ENCODE results near the gene ACO2. TPM values are rescaled to one million over a fixed set of nuclear protein-coding genes. Genes with fewer than 3 reads are reported as not detected.

ACO2 gene
- total and polyA plus RNA-seq, 12 donors = 35.5 to 212 (median 134) TPM

- no peaks in the 10 kb centered on the region for H3K27me3 ChIP-seq
- no peaks in the 10 kb centered on the region for H3K36me3 ChIP-seq (replicated peaks in 1 of 2)
- intact Hi-C loops (cut with DNase I) = no loop called here
- H3K27ac ChIP-seq = peak overlapping the region in 2 of 5 donors; percentile 1 to 42
- peaks cover 6 to 57% of the 10 kb centered on the region in 2 donors for H3K4me1 ChIP-seq (replicated peaks in 1 of 2)
- DNase-seq = peak in 1 of 7 donors; percentile 55
- TF ChIP-seq CTCF (IDR thresholded peaks at IDR 0.05) = no peak
- TF ChIP-seq POLR2A (IDR thresholded peaks at IDR 0.05) = no peak
- WGBS, 4 donors = 59 to 72% (median 69%) methylated on average over 6 to 8 of the region's 8 CpGs
- no peak overlapping the region for H3K4me3 ChIP-seq
- H3K9me3 ChIP-seq (replicated peaks in 1 of 3) = no peaks in the 10 kb centered on the region
Observed at GRCh38 chr22:41487037-41487935, 18.4 kb downstream of the ACO2 start.

DNA sequence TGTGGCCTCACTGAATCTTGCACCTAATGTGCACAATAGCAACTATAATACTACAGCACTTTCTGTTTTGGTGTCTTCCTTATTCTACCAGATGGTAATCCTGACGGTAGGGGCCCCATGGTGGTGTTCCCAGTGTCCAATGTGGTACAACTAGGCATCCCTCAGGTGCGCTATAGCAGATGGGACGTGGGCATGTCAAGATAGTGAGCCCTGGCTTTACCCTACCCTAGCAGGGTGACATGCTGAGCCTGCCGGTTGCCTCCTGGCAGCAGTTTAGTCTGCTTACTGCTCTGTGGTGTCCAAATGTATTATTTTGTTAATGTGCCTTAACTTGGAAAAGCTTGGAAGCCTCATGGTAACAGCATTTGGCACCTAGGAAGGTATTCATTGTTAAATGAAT lies 19.2 kb downstream of the ACO2 start:
- 86 to 91% (median 90%) methylated on average over 4 of the region's 4 CpGs for WGBS, 4 donors
- DNase-seq = no peak
- Histone ChIP-seq H3K27ac (peak overlapping the region in 2 of 5 donors; percentile 1 to 17), H3K4me1 (replicated peaks in 1 of 2) (peaks cover 6 to 54% of the 10 kb centered on the region in 2 donors), H3K36me3 (replicated peaks in 1 of 2) (no peaks in the 10 kb centered on the region), H3K27me3 (no peaks in the 10 kb centered on the region), H3K9me3 (replicated peaks in 1 of 3) (no peaks in the 10 kb centered on the region), H3K4me3 (no peak overlapping the region)
- intact Hi-C loops (cut with DNase I) = no loop called here
- TF ChIP-seq POLR2A (IDR thresholded peaks at IDR 0.05) (no peak), CTCF (IDR thresholded peaks at IDR 0.05) (no peak)

DNA sequence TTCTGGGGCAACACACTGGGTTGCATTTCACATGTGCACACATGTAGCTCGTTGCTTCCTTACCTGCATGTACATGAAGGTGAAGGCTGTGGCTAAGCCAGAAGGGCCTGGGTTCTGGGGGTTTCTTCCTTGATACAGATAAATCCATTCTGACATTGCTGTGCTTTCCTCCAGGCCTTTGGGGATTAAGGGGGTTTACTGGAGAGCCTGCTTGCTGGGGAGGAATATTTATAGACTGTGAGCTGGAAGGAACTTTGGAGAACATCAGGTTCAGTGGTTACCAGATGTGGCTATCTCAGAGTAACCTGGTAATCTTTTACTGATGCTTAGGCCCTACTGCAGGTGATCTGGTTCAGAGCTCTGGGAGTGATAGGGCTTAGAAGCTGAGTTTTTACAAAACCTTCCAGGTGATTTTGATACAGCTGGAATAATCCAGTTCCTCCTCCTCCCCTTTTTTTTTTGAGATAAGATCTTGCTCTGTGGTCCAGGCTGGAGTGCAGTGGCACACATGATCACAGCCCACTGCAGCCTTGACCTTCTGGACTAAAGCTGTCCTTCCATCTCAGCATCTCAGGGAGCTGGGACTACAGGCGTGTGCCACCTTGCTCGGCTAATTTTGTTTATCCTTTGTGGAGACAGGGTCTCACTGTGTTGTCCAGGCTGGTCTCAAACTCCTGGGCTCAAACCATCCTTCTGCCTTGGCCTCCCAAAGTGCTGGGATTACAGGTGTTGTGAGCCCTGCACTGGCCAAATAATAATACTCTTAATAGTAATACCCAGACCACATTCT lies 19.9 kb downstream of the ACO2 start:
- H3K9me3 ChIP-seq (replicated peaks in 1 of 3) = no peaks in the 10 kb centered on the region
- no peaks in the 10 kb centered on the region for H3K27me3 ChIP-seq
- TF ChIP-seq CTCF (IDR thresholded peaks at IDR 0.05) (no peak), POLR2A (IDR thresholded peaks at IDR 0.05) (no peak)
- no peak overlapping the region for H3K4me3 ChIP-seq
- intact Hi-C loops (cut with DNase I) = no loop called here
- DNase-seq = no peak
- H3K27ac ChIP-seq = peak overlapping the region in 1 of 5 donors; percentile 2
- H3K4me1 ChIP-seq (replicated peaks in 1 of 2) = peaks cover 6 to 54% of the 10 kb centered on the region in 2 donors
- H3K36me3 ChIP-seq (replicated peaks in 1 of 2) = no peaks in the 10 kb centered on the region
- 61 to 64% (median 63%) methylated on average over 3 of the region's 3 CpGs for WGBS, 4 donors
